Calu3 (cell line): ENCODE data around the gene STPG4. TPM values are rescaled to one million over a fixed set of nuclear protein-coding genes. Genes with fewer than 3 reads are reported as not detected.

ENCODE experiments used
- BruUV-seq: library from RNA; stranded (reverse); fragments of 400-500 nt; replicated peaks from 2 replicates; lab custom pipeline; 2021; lab: Mats Ljungman, UMichigan
- CTCF ChIA-PET: fragments of 300-600 bp; sonication (Branson Sonifier 250); formaldehyde crosslinking; loops from one replicate; lab custom pipeline; 2022; ENCODE audit warnings: antibody characterized with exemption; lab: Charles Lee
- DNase-seq: peaks from one replicate; pipeline ENCODE4 v3.0.0; 2022
- H3K27ac Mint-ChIP-seq: one replicate; pipeline ENCODE4 v1.8.0; 2022; ENCODE audit warnings: mixed read lengths; ENCODE audit not compliant: unreplicated experiment
- H3K27me3 Mint-ChIP-seq: one replicate; pipeline ENCODE4 v1.8.0; 2022; ENCODE audit warnings: mixed read lengths; ENCODE audit not compliant: unreplicated experiment
- H3K36me3 Mint-ChIP-seq: one replicate; pipeline ENCODE4 v1.8.0; 2022; ENCODE audit warnings: mild to moderate bottlenecking, moderate library complexity, mixed read lengths; ENCODE audit not compliant: insufficient read depth, unreplicated experiment
- H3K4me1 Mint-ChIP-seq: one replicate; pipeline ENCODE4 v1.8.0; 2022; ENCODE audit warnings: mild to moderate bottlenecking, low read depth, mixed read lengths; ENCODE audit not compliant: unreplicated experiment
- H3K4me3 Mint-ChIP-seq: one replicate; pipeline ENCODE4 v1.8.0; 2022; ENCODE audit warnings: mild to moderate bottlenecking, low read depth, moderate library complexity, mixed read lengths; ENCODE audit not compliant: unreplicated experiment
- H3K9me3 Mint-ChIP-seq: one replicate; pipeline ENCODE4 v1.8.0; 2022; ENCODE audit warnings: low read depth, mixed read lengths; ENCODE audit not compliant: unreplicated experiment
- CTCF ChIP-seq: fragments of 200-600 bp; IDR thresholded peaks from one replicate; pipeline ENCODE4 v1.8.0; 2022; ENCODE audit warnings: antibody characterized with exemption; ENCODE audit not compliant: unreplicated experiment
- intact Hi-C: fragments of 100-400 bp; cut with micrococcal nuclease; formaldehyde crosslinking; loops from one replicate; pipeline ENCODE4 v1.10.0; 2022; ENCODE audit not compliant: unreplicated experiment
- total RNA-seq: library from RNA; stranded (reverse); gene quantifications from 2 replicates; pipeline ENCODE4 v1.2.3, GENCODE V29; 2022

The STPG4 gene
- total RNA-seq, 1 experiment from 2014 or later = 12.7 TPM

DNA sequence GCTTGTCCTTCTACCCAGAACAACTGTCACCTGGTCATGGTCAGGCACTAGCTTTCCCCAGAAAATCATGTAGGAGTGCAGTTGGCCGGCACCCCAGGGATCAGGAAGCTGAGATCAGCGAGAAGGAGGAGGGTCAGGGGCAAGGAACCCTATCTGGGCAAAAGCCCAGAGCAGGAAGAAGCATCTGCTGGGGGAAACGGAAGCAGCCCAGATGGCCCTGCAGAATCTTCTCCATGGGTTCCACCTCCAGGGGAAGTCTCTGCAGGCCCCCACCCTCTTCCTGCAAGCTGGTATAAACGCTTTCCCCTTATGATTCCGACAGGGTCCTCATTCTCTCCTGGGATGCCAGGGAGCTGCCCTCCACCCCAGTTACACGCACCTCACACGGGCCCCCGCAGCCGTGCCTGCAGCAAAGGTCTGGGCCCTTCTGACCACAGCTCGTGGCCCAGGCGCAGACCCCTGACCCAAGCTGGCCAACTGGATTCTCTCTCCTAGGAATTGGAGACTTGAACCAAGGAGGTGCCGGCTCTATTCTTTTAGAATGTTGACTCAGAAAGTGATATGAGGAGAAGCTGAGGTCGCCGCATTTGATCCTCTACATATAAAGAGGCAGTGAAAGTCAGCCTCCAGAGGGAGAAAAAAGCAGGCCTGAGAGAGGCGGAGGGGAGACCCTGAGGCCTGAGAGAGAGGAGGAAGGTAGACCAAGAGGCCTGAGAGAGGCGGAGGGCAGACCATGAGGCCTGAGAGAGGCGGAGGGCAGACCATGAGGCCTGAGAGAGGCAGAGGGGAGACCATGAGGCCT lies 71.0 kb downstream of the STPG4 start:
- intact Hi-C loops = no loop called here

GRCh38 chr2:47083485-47083884 lies 71.6 kb downstream of the STPG4 start:
- CTCF ChIA-PET = no interaction called here
- no peak for DNase-seq
- Mint-ChIP-seq H3K4me3 (no peak overlapping the region), H3K27me3 (no peaks in the 10 kb centered on the region), H3K27ac (no peak overlapping the region), H3K4me1 (peaks cover 61% of the 10 kb centered on the region), H3K36me3 (peaks cover 12% of the 10 kb centered on the region), H3K9me3 (no peaks in the 10 kb centered on the region)
- no peak for TF ChIP-seq CTCF
- intact Hi-C loops = no loop called here
- no TSS peak for BruUV-seq

More for the DNA sequence above, 71.0 kb downstream of the STPG4 start:
- no peaks in the 10 kb centered on the region for H3K9me3 Mint-ChIP-seq
- BruUV-seq = no TSS peak
- CTCF ChIA-PET = no interaction called here
- DNase-seq = no peak
- H3K4me3 Mint-ChIP-seq = no peak overlapping the region
- H3K36me3 Mint-ChIP-seq = peaks cover 7% of the 10 kb centered on the region
- TF ChIP-seq CTCF = no peak
- peaks cover 61% of the 10 kb centered on the region for H3K4me1 Mint-ChIP-seq
- no peak overlapping the region for H3K27ac Mint-ChIP-seq
- no peaks in the 10 kb centered on the region for H3K27me3 Mint-ChIP-seq

DNA sequence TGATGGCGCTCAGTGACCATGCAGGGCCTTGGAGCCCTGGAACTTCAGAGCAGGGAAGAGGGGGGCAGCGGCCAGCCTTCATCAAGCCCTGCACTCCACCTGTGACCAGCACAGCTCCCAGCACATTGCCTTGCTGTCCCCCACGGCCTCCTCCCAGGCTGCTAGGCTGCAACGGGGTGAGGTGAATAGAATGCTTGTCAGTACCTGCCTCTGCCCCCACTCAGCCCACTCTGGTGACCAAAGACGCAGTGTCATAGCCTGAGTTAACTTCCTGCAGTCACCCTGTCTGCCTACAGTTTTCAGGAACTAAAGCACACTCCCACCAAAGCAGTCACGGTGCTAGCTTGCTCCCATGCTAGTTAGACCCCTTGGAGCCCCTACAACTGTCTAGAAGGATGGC lies 72.1 kb downstream of the STPG4 start:
- CTCF ChIA-PET = no interaction called here
- Mint-ChIP-seq H3K4me1 (peaks cover 62% of the 10 kb centered on the region), H3K4me3 (no peak overlapping the region), H3K9me3 (no peaks in the 10 kb centered on the region), H3K27me3 (no peaks in the 10 kb centered on the region), H3K27ac (no peak overlapping the region), H3K36me3 (peaks cover 15% of the 10 kb centered on the region)
- intact Hi-C loops = no loop called here
- no peak for TF ChIP-seq CTCF
- DNase-seq = no peak
- BruUV-seq = no TSS peak

- H3K27ac Mint-ChIP-seq = peak overlapping the region; percentile 25
- H3K9me3 Mint-ChIP-seq = no peaks in the 10 kb centered on the region
- no peaks in the 10 kb centered on the region for H3K27me3 Mint-ChIP-seq
- H3K4me3 Mint-ChIP-seq = no peak overlapping the region
- intact Hi-C loops = no loop called here
- no peak for TF ChIP-seq CTCF
- BruUV-seq = no TSS peak
- no peak for DNase-seq
- H3K4me1 Mint-ChIP-seq = peaks cover 75% of the 10 kb centered on the region
- peaks cover 35% of the 10 kb centered on the region for H3K36me3 Mint-ChIP-seq
- CTCF ChIA-PET = interaction anchor here (0.7 kb wide), 1 partner anchor 46 kb away, joined by 6 read pairs; no protein-coding TSS in a partner anchor
Measured at GRCh38 chr2:47080888-47081301, 74.2 kb downstream of the STPG4 start.
